Measurements from ENCODE around the gene KBTBD12. TPM values are rescaled to one million over a fixed set of nuclear protein-coding genes. Genes with fewer than 3 reads are reported as not detected.

Gene KBTBD12
- total and polyA plus RNA-seq, 10 of the 15 experiments (the other 5 are each of a cell fraction or from before 2014, with no cell fraction given), result 0.01 to 0.11 TPM; not detected in 8

- TF ChIP-seq, protein P1, sequence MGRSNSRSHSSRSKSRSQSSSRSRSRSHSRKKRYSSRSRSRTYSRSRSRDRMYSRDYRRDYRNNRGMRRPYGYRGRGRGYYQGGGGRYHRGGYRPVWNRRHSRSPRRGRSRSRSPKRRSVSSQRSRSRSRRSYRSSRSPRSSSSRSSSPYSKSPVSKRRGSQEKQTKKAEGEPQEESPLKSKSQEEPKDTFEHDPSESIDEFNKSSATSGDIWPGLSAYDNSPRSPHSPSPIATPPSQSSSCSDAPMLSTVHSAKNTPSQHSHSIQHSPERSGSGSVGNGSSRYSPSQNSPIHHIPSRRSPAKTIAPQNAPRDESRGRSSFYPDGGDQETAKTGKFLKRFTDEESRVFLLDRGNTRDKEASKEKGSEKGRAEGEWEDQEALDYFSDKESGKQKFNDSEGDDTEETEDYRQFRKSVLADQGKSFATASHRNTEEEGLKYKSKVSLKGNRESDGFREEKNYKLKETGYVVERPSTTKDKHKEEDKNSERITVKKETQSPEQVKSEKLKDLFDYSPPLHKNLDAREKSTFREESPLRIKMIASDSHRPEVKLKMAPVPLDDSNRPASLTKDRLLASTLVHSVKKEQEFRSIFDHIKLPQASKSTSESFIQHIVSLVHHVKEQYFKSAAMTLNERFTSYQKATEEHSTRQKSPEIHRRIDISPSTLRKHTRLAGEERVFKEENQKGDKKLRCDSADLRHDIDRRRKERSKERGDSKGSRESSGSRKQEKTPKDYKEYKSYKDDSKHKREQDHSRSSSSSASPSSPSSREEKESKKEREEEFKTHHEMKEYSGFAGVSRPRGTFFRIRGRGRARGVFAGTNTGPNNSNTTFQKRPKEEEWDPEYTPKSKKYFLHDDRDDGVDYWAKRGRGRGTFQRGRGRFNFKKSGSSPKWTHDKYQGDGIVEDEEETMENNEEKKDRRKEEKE (IDR thresholded peaks at IDR 0.05), result no peak
- TF ChIP-seq NFYB (IDR thresholded peaks at IDR 0.05; ENCODE audit: insufficient read depth, low read depth, low read length) (no peak), RFX5 (IDR thresholded peaks at IDR 0.05; ENCODE audit: low read depth, low read length) (no peak), CREB1 (IDR thresholded peaks at IDR 0.05; ENCODE audit: low read depth) (no peak), RB1 (IDR thresholded peaks at IDR 0.05; ENCODE audit: borderline replicate concordance) (no peak), SP1 (IDR thresholded peaks at IDR 0.05; ENCODE audit: low read depth, low read length) (no peak), SREBF1 (IDR thresholded peaks at IDR 0.05; ENCODE audit: low read length) (no peak)
- TF ChIP-seq, protein P2, sequence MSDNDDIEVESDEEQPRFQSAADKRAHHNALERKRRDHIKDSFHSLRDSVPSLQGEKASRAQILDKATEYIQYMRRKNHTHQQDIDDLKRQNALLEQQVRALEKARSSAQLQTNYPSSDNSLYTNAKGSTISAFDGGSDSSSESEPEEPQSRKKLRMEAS (IDR thresholded peaks at IDR 0.05; ENCODE audit: low read depth, low read length), result no peak
Observed at GRCh38 chr3:127987309-127987995, 72.4 kb downstream of the KBTBD12 start (continued).

Data from GM12878 (cell line).